Measurements from ENCODE around the gene EME1.
"Not testable (repeated sequence)": the region's sequence is repeated elsewhere in the genome, so short reads cannot be mapped to it uniquely, and the experiment has no call there.

Gene EME1

GRCh38 chr17:50372758-50373556 lies at the start of gene EME1, which contains the start of gene MRPL27:
TSS of gene EME1 (plus strand) at chr17:50373229. CDS start at chr17:50375209, 1,980 bp downstream.
TSS of gene MRPL27 (minus strand) at chr17:50373184. CDS start at chr17:50373170, 14 bp downstream.
- peaks cover 34% of the 10 kb centered on the region for H3K36me3 ChIP-seq (ENCODE audit: control insufficient read depth, low read depth, low read length)
- no peaks in the 10 kb centered on the region for H3K9me3 ChIP-seq (ENCODE audit: control insufficient read depth, low read depth, low read length)
- no peaks in the 10 kb centered on the region for H3K27me3 ChIP-seq (ENCODE audit: control insufficient read depth, insufficient read depth, low read length)
- peaks cover 4% of the 10 kb centered on the region for H3K4me1 ChIP-seq (ENCODE audit: control insufficient read depth, low read depth, low read length)
- H3K27ac ChIP-seq (ENCODE audit: low read length): peak within 1 kb of the TSS; percentile 96
- peak within 1 kb of the TSS; percentile 99 for H3K4me3 ChIP-seq (ENCODE audit: low read length)
- peak within 1 kb of the TSS; percentile 96 for H3K9ac ChIP-seq (ENCODE audit: low read length)

GRCh38 chr17:50325906-50326305 lies 47.1 kb upstream of the EME1 start:
- Histone ChIP-seq H3K9me3 (ENCODE audit: control insufficient read depth, low read depth, low read length) (no peaks in the 10 kb centered on the region), H3K27me3 (ENCODE audit: control insufficient read depth, insufficient read depth, low read length) (no peaks in the 10 kb centered on the region), H3K4me3 (ENCODE audit: low read length) (no peak overlapping the region), H3K4me1 (ENCODE audit: control insufficient read depth, low read depth, low read length) (no peaks in the 10 kb centered on the region), H3K27ac (ENCODE audit: low read length) (no peak overlapping the region), H3K9ac (ENCODE audit: low read length) (no peak overlapping the region), H3K36me3 (ENCODE audit: control insufficient read depth, low read depth, low read length) (no peaks in the 10 kb centered on the region)

- Histone ChIP-seq H3K9me3 (ENCODE audit: control insufficient read depth, low read depth, low read length) (no peaks in the 10 kb centered on the region), H3K4me3 (ENCODE audit: low read length) (no peak overlapping the region), H3K9ac (ENCODE audit: low read length) (no peak overlapping the region), H3K4me1 (ENCODE audit: control insufficient read depth, low read depth, low read length) (no peaks in the 10 kb centered on the region), H3K36me3 (ENCODE audit: control insufficient read depth, low read depth, low read length) (no peaks in the 10 kb centered on the region), H3K27me3 (ENCODE audit: control insufficient read depth, insufficient read depth, low read length) (no peaks in the 10 kb centered on the region), H3K27ac (ENCODE audit: low read length) (no peak overlapping the region)
These were observed 46.1 kb upstream of the EME1 start for GRCh38 chr17:50326831-50327364.

- H3K4me3 ChIP-seq (ENCODE audit: low read length): no peak overlapping the region
- no peak overlapping the region for H3K27ac ChIP-seq (ENCODE audit: low read length)
- no peak overlapping the region for H3K9ac ChIP-seq (ENCODE audit: low read length)
- no peaks in the 10 kb centered on the region for H3K27me3 ChIP-seq (ENCODE audit: control insufficient read depth, insufficient read depth, low read length)
- no peaks in the 10 kb centered on the region for H3K4me1 ChIP-seq (ENCODE audit: control insufficient read depth, low read depth, low read length)
- H3K36me3 ChIP-seq (ENCODE audit: control insufficient read depth, low read depth, low read length): no peaks in the 10 kb centered on the region
- no peaks in the 10 kb centered on the region for H3K9me3 ChIP-seq (ENCODE audit: control insufficient read depth, low read depth, low read length)
These were observed 44.4 kb upstream of the EME1 start for GRCh38 chr17:50328363-50329325.

GRCh38 chr17:50329716-50330115 lies 43.3 kb upstream of the EME1 start:
- H3K4me1 ChIP-seq (ENCODE audit: control insufficient read depth, low read depth, low read length): no peaks in the 10 kb centered on the region
- no peak overlapping the region for H3K9ac ChIP-seq (ENCODE audit: low read length)
- no peaks in the 10 kb centered on the region for H3K36me3 ChIP-seq (ENCODE audit: control insufficient read depth, low read depth, low read length)
- no peaks in the 10 kb centered on the region for H3K9me3 ChIP-seq (ENCODE audit: control insufficient read depth, low read depth, low read length)
- no peak overlapping the region for H3K4me3 ChIP-seq (ENCODE audit: low read length)
- no peak overlapping the region for H3K27ac ChIP-seq (ENCODE audit: low read length)
- no peaks in the 10 kb centered on the region for H3K27me3 ChIP-seq (ENCODE audit: control insufficient read depth, insufficient read depth, low read length)

- H3K4me3 ChIP-seq (ENCODE audit: low read length): no peak overlapping the region
- no peaks in the 10 kb centered on the region for H3K27me3 ChIP-seq (ENCODE audit: control insufficient read depth, insufficient read depth, low read length)
- no peaks in the 10 kb centered on the region for H3K4me1 ChIP-seq (ENCODE audit: control insufficient read depth, low read depth, low read length)
- H3K9me3 ChIP-seq (ENCODE audit: control insufficient read depth, low read depth, low read length): no peaks in the 10 kb centered on the region
- H3K36me3 ChIP-seq (ENCODE audit: control insufficient read depth, low read depth, low read length): no peaks in the 10 kb centered on the region
- H3K27ac ChIP-seq (ENCODE audit: low read length): no peak overlapping the region
- H3K9ac ChIP-seq (ENCODE audit: low read length): no peak overlapping the region
These were observed 42.8 kb upstream of the EME1 start for GRCh38 chr17:50330151-50330775.

- H3K27me3 ChIP-seq (ENCODE audit: control insufficient read depth, insufficient read depth, low read length): no peaks in the 10 kb centered on the region
- H3K4me3 ChIP-seq (ENCODE audit: low read length): no peak overlapping the region
- no peak overlapping the region for H3K9ac ChIP-seq (ENCODE audit: low read length)
- H3K4me1 ChIP-seq (ENCODE audit: control insufficient read depth, low read depth, low read length): no peaks in the 10 kb centered on the region
- no peaks in the 10 kb centered on the region for H3K9me3 ChIP-seq (ENCODE audit: control insufficient read depth, low read depth, low read length)
- H3K36me3 ChIP-seq (ENCODE audit: control insufficient read depth, low read depth, low read length): no peaks in the 10 kb centered on the region
- no peak overlapping the region for H3K27ac ChIP-seq (ENCODE audit: low read length)
These were observed 41.8 kb upstream of the EME1 start for GRCh38 chr17:50331085-50331791.

- no peaks in the 10 kb centered on the region for H3K27me3 ChIP-seq (ENCODE audit: control insufficient read depth, insufficient read depth, low read length)
- H3K4me1 ChIP-seq (ENCODE audit: control insufficient read depth, low read depth, low read length): no peaks in the 10 kb centered on the region
These were observed 40.8 kb upstream of the EME1 start for GRCh38 chr17:50332196-50332595.

GRCh38 chr17:50333291-50334057 lies 39.6 kb upstream of the EME1 start:
- H3K4me1 ChIP-seq (ENCODE audit: control insufficient read depth, low read depth, low read length); H3K9me3 ChIP-seq (ENCODE audit: control insufficient read depth, low read depth, low read length); H3K9ac ChIP-seq (ENCODE audit: low read length); H3K27me3 ChIP-seq (ENCODE audit: control insufficient read depth, insufficient read depth, low read length); H3K27ac ChIP-seq (ENCODE audit: low read length); H3K4me3 ChIP-seq (ENCODE audit: low read length); H3K36me3 ChIP-seq (ENCODE audit: control insufficient read depth, low read depth, low read length): not testable (repeated sequence)

More at GRCh38 chr17:50332196-50332595, 40.8 kb upstream of the EME1 start:
- H3K9me3 ChIP-seq (ENCODE audit: control insufficient read depth, low read depth, low read length): no peaks in the 10 kb centered on the region
- no peak overlapping the region for H3K27ac ChIP-seq (ENCODE audit: low read length)
- no peaks in the 10 kb centered on the region for H3K36me3 ChIP-seq (ENCODE audit: control insufficient read depth, low read depth, low read length)
- no peak overlapping the region for H3K4me3 ChIP-seq (ENCODE audit: low read length)
- no peak overlapping the region for H3K9ac ChIP-seq (ENCODE audit: low read length)

- Histone ChIP-seq H3K27ac (ENCODE audit: low read length) (no peak overlapping the region), H3K9ac (ENCODE audit: low read length) (no peak overlapping the region), H3K4me3 (ENCODE audit: low read length) (no peak overlapping the region), H3K9me3 (ENCODE audit: control insufficient read depth, low read depth, low read length) (peaks cover 4% of the 10 kb centered on the region), H3K36me3 (ENCODE audit: control insufficient read depth, low read depth, low read length) (no peaks in the 10 kb centered on the region), H3K27me3 (ENCODE audit: control insufficient read depth, insufficient read depth, low read length) (no peaks in the 10 kb centered on the region), H3K4me1 (ENCODE audit: control insufficient read depth, low read depth, low read length) (no peaks in the 10 kb centered on the region)
These were observed 35.1 kb upstream of the EME1 start for GRCh38 chr17:50337956-50338355.

Measured in iPS-18a (cell line).